Forelimb muscle (tissue), 1 donor: ENCODE data around the gene EFCAB6. TPM values are rescaled to one million over a fixed set of nuclear protein-coding genes. Genes with fewer than 3 reads are reported as not detected.

ENCODE experiments used
- DNase-seq: peaks from one replicate; pipeline ENCODE4 v3.0.0-alpha.2; 2013; ENCODE audit warnings: low read depth
- polyA plus RNA-seq: library from polyadenylated mRNA; unstranded; fragments of 120-200 nt; gene quantifications from one replicate; pipeline ENCODE4 v1.2.1, GENCODE V29; 2013; ENCODE audit not compliant: insufficient read length

EFCAB6 gene
- polyA plus RNA-seq, 1 donor = 0.76 TPM

DNA sequence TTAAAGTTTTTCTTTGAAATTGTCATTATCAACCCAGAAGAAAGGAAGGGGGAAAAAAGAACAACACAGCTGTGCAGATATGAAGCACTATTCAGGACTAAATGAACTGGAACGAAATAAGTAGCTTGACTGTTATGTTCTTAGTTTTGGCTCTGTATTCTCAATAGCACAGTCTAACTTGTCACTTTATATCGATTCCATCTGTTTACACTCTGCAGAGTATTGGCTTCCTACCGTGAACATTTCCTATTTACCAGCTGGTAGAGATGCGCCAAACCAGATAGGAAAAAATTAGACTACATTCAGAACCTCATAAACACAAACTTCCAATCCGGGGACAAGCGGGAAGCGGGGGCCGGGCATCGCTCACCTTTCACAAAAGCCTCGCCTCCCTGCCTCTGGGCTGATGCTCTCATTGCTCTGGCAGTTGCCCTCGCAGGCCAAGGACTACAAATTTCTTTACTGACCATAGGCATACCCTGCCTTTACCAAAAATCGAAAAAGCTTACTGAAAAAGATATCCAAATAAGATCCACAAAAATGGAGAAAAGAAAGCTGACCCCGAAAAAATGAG is 66.2 kb downstream of the EFCAB6 start:
- no peak for DNase-seq

GRCh38 chr22:43745411-43745770 is 66.7 kb downstream of the EFCAB6 start:
- DNase-seq = no peak

- DNase-seq = no peak
Observed at GRCh38 chr22:43744700-43745410, 67.2 kb downstream of the EFCAB6 start.

DNA sequence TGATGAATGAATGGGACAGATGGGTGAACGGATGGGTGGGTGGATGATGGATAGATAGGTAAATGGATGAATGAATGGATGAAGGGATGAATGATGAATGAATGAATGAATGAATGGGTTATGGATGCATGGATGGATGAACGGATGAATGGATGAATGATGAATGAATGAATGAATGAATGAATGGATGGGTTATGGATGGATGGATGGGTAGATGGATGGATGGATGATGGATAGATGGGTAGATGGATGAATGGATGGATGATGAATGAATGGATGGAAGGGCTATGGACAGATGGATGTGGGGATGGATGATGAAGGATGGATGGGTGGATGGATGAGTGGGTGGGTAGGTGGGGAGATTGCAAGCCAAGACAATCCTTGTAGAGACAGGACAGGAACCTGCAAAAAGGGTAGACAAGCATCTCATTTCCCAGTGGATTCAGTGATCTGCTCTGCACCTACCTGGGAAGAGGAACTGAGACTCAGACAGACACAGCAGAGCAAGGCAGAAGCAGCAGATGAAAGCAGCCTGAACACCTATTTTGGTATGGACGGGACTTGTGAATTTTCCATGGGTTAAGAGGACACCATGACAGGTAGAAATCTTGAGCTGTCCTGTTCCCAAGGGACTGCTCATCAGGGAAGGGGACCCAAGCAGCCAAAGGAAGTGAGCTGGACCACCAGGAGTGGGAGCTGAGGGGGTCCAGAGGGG is 68.0 kb downstream of the EFCAB6 start:
- no peak for DNase-seq

- DNase-seq = no peak
Observed at GRCh38 chr22:43743131-43743530, 69.0 kb downstream of the EFCAB6 start.

GRCh38 chr22:43742154-43742950 is 69.8 kb downstream of the EFCAB6 start:
- no peak for DNase-seq

GRCh38 chr22:43740587-43741270 is 71.4 kb downstream of the EFCAB6 start:
- DNase-seq = no peak

DNA sequence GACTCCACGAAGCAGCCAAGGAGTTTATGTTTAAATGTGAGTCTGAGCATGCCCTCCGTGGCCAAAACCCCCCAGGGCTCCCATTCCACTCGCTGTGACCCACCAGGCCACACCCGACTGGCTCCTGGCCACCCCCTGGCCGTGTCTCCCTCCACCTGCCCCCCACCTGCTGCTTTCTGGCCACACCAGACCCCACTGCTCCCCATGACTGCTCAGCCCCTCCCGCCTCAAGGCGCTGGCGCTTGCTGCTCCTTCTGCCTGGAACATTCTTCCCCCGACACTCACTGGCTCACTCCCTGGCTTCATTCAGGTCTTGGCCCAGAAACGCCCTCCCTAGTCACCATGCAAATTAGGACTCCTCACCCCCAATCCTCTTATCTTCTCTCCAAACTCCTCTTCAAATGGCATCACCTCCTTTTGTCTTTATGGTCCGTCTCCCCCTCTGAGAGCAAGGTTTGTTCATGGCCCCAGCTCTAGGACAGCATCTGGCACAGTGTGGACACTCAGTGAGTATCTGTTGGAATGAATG is 72.2 kb downstream of the EFCAB6 start:
- DNase-seq = no peak

GRCh38 chr22:43737150-43737828 is 74.8 kb downstream of the EFCAB6 start:
- DNase-seq = no peak

- no peak for DNase-seq
Observed at GRCh38 chr22:43736651-43737050, 75.5 kb downstream of the EFCAB6 start.

DNA sequence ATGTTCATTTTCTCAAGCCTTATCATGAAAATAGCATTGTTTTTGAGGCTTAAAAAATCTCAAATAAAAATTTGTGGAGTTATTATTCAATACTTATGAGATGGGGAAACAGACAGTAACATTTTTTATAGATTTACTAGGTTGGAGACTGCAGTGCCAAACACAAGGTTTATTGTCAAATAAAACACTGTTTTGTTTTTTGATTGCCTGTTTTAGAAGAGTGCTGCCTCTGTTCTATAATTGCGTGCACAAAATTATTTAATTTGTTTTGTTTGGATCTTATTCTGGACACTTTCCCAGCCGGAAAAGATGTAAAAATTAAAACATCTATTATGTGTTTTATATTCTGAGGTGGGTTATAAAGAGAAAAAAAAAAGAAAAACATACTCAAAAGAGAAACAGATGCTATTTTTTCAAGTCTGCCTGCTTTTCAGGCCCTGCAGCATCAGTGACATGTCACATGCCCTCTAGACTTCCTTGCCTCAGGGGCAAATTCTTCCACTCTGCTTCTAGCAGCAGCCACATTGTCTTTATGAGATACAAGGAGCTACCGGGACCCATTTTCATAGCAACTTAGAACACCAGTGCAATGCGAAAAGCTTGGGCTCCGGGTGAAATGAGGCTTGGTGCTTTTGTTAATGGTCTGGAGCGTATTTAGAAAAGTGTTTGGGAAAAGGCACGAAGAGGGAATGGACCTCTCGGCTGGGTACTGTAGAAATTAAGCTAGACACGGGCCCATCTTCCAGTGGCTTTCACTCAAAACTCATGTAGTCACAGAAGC is 77.5 kb downstream of the EFCAB6 start:
- DNase-seq = no peak

GRCh38 chr22:43733138-43733537 is 79.0 kb downstream of the EFCAB6 start:
- no peak for DNase-seq

GRCh38 chr22:43731988-43732387 is 80.1 kb downstream of the EFCAB6 start:
- DNase-seq = no peak

DNA sequence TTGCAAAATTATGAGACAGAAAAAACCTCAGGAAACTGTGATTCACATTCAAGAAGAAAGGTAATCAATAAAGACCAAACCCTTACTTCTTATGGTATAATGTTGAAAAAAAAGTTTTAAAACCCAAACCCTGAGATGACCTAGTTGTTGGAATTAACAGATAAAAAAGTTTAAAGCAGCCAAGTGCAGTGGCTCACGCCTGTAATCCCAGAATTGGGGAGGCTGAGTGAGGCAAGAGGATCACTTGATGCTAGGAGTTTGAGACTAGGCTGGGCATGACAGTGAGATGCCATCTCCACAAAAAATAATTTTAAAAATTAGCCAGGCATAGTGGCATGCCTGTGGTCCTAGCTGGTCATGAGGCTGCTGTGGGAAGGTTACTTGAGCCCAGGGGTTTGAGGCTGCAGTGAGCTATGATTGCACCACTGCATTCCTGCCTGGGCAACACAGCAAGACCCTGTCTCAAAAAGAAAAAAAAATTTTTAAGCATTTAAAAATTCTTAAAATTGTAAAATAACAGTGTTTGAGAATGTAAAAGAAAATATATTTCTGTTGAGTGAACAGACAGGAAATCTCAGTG is 85.1 kb downstream of the EFCAB6 start:
- no peak for DNase-seq

DNA sequence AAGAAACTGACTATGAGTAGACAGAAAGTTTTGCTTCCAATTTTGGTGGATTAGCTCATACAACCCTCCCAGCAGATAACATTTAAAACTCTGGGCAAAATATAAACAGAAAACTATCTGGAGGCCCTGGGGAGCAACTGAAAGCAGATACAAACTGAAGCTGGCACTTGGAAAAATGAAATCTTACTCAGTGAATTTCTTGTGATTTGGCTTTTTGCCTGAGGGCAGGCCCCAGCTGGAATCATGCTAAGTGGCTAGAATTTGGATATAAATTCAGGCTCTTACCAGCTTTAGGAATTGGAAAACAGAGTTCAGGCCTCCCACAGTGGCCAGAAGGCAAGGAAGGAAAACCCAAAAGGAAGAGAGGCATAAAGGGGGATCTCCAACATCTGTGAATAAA is 85.8 kb downstream of the EFCAB6 start:
- DNase-seq = no peak

GRCh38 chr22:43723816-43724215 is 88.3 kb downstream of the EFCAB6 start:
- DNase-seq = no peak

GRCh38 chr22:43722444-43722843 is 89.7 kb downstream of the EFCAB6 start:
- DNase-seq = no peak

DNA sequence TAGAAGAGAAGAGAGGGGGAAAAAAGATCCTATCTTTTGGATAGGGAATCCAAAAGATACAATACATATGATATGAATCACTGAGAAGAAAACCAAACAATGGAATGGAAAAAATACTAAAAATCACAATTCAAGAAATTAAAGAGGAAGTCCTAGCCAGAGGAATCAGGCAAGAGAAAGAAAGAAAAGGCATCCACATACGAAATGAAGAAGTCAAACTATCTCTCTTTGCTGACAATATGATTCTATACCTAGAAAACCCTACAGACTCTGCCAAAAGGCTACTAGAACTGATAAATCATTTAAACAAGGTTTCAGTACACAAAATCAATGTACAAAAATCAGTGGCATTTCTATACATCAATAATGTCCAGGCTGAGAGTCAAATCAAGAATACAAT is 91.4 kb downstream of the EFCAB6 start:
- DNase-seq = no peak

- DNase-seq = no peak
Observed at GRCh38 chr22:43714104-43714503, 98.0 kb downstream of the EFCAB6 start.

DNA sequence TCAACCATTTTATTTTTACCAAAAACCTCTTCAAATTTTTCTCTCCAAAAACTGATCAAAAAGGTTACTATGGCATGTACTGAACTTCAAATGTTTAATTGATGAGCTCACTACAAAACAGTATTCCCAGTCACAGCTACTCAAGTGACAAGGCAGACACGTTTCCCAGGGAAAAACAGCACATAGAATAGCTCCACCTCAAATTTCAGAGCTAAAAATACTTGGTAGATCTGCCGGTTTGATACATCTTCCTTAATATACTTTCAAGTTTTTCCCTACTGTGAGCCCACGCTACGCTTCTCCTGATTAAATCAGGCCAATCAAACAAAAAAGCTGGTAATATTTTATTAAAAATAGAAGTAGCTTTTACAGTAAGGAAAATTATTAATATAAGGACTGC is 100.4 kb downstream of the EFCAB6 start:
- DNase-seq = no peak
